Hematopoietic multipotent progenitor cell treated with erythropoietin and hydrocortisone succinate and interleukin-3 and kit ligand, for 8 days (in vitro differentiated cells): ENCODE results near the gene DVL3.
A peak's percentile ranks its signal among the peaks of the same experiment; 100 is the strongest.
"Not testable (repeated sequence)": the region's sequence is repeated elsewhere in the genome, so short reads cannot be mapped to it uniquely, and the experiment has no call there.

Source experiments
- DNase-seq: peaks from one replicate; pipeline ENCODE4 v3.0.0-alpha.2; 2015

The DVL3 gene

DNA sequence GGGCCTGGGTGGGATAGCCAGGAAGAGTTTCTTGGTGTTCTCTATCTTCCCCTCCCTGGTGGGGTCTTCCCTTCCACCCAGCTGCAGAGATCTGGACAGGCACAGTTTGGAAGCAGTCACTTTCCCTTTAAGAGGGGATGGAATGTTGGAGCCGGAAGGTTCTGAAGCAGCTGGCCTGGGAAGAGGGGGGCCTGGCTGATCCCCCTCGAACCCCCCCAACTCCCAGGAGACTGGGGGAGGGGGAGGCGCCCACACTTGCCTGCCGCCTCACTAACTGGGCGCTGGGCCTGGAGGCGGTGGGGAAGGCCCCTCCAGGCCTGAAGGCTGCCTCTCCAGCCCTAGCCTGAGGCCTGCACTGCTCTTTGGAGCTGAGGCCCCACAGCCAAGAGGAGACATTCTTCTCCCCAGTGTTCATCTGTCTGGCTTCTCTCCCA, 1.4 kb downstream of the DVL3 start:
- DNase-seq: no peak

DNA sequence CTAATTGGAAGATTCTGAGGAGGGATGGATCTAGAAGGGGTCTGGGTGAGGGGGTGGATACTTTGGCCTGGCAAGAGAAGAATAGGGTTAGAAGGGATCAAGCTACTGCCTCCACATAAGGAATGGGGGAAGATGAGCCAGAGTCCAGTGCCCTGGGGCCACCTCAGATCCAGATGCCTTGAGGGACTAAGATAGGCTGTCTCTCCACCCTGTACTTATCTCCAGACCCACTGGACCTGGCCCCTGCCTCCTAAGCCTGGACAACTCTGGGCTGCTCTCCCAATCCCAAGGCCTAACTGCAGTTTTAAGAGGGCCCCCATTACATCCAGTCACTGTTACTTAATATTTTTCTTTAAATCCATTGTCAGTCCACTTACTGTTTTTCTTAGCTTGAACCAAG, 2.0 kb downstream of the DVL3 start:
- no peak for DNase-seq

DNA sequence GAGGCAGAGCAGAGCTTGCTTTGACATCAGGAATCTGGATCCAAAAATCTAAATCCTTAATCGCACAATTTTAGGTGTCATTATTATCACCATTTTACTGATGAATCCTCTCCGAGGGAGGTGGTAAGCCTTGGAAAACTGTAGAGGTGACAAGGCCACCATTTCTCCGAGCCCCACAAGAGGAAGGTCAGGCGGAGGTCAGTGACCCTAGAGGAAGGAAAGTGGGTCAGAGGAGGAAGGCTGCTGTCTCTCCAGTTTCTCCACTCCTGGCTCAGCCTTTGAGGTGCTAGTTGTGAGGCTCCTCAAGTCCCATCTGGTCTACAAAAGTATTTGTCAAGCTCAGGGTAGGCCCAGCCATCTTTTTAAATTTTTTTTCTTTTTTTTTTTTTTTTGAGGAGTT, 3.2 kb downstream of the DVL3 start:
- DNase-seq: no peak

DNA sequence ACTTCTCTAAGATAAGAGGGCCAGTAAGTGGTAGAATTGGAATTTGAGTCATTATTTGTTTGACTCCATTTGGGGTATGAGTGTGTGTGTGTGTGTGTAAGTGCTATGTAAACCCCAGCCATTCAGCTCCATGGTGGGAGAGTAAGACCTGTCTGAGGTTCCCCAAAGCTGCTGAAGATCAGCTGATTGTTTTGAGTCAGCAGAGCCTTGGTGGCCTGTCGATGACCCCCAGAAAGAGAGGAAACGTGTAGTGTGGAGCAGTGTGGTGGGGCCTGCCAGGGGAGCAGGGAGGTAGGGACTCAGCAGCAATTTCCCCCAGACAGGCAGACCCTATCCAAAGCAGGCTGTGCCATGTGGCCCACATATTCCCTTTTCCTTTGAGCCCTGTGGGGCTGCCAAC, 5.3 kb downstream of the DVL3 start:
- DNase-seq: no peak

DNA sequence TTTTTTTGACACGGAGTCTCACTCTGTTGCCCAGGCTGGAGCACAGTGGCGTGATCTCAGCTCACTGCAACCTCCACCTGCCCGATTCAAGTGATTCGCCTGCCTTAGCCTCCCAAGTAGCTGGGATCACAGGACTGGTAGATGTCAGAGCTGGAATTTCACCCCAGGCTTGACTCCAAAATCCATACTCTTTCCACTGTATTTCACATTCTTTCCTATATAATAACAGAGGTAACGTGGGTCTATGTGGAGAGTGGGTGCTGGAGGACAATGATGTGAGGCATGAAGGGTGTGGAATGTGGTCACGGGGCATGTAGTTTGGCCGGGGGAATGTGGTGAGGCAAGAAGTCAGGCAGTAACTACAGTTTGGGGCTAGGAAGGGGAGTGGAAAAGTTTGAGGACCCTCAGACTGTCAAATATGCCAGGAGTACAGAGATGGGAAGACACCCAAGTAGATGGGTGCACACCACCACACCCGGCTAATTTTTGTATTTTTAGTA, 7.4 kb downstream of the DVL3 start:
- DNase-seq: not testable (repeated sequence)

DNA sequence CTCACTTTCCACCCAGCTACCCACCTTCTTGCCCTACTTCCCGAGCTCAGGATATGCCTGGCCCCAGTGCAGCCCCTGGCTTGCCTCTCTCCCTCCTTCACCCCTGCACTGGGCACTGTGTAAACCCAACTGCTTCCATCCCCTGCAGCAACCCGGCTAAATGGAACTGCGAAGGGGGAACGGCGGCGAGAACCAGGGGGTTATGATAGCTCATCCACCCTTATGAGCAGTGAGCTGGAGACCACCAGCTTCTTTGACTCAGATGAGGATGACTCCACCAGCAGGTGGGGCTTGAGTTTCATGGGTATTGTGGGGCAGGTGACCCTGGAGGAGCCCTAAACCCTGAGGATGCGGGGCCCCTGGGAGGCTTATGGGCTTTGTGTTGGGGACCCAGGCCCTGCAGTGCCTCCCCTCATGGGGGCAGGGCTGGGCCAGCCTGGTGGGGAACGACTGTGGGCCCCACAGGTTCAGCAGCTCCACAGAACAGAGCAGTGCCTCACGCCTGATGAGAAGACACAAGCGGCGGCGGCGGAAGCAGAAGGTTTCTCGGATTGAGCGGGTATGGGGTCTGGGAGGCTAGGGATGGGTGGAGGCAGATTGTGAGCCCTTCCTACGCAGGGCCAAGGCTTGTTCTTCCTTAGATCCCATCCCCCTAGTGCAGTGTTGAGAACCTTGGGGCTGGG, 9.6 kb downstream of the DVL3 start:
- no peak for DNase-seq

DNA sequence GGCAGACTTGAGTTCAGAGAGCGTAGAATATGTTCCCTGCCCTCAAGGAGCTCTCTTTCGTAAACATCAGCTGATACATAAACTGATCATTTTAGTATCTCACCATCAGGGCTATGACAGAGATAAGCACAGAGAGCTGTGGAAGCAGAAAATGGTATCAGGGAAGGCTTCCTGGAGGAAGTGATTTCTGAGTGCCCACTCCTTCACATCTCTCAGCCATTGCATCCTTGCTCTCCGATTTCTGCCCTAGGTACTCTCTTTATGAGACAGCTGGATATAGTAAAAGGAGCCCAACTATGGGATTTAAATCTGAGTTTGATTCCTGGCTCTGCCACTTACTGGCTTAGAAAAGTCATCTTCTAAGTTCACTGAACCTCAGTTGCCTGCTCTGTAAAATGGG, 10.4 kb downstream of the DVL3 start:
- DNase-seq: no peak

DNA sequence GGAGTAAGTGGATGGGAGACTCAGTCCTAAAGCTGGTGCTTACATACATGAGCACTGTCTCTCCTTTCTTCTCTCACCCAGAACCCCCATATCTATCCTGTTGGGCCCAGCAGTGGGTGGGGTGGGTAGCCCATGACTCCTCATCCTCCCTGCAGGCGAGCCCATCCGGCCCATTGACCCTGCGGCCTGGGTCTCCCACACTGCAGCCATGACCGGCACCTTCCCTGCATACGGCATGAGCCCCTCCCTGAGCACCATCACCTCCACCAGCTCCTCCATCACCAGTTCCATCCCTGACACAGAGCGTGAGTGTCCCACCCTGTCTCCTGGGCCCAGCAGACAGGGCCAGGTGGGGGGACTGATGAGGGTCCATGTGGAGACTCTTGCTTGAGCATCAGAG, 11.5 kb downstream of the DVL3 start:
- DNase-seq: no peak

DNA sequence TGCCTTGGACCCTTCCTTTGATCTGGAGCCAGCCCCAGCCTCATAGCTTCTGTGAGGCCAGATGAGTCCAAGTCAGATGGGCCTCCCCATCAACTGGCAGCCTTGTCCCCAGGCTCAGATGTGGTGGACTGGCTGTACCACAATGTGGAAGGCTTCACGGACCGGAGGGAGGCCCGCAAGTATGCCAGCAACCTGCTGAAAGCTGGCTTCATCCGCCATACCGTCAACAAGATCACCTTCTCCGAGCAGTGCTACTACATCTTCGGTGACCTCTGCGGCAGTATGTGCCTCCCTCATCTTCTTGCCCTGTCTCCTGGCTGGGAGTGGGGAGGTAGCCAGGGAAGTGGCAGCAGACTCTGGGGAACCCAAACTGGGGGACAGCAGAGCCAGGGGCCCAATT, 12.6 kb downstream of the DVL3 start:
- DNase-seq: no peak

DNA sequence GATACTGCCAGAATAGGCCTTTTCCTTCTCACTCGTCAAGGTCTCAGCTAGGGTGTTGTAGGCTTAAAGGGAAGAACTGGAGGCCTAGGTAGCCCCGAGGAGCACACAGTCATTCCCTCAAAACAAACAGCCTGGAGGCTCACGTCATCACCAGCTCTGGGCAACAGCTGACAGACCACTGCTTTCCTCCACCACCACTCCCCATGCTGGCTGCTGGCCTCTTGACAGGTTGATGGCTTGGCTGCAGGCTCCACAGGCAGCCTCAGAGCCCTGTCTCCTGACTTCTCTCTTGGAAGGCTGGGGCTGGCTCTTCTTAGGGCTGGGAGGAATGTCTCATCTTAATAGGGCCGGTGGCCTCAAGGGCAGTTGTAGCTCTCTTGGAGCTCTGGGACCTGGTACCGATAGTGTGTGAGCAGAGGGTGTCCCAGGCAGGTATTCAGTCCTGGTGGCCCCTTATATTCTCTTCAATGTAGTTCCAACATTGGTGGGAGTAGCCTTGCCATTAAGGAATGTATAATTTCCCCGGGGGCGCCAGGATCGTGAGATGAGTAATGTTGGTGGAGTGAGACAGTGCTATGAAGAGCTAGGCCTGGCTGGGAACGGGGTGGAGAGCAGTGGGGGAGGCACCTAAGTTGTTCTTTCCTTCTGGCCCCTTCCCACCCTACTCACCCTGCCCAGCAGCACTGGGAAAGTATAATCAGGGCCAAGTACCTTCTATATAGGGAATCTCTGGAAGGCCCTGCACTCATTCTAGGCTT, 13.4 kb downstream of the DVL3 start:
- DNase-seq: no peak

DNA sequence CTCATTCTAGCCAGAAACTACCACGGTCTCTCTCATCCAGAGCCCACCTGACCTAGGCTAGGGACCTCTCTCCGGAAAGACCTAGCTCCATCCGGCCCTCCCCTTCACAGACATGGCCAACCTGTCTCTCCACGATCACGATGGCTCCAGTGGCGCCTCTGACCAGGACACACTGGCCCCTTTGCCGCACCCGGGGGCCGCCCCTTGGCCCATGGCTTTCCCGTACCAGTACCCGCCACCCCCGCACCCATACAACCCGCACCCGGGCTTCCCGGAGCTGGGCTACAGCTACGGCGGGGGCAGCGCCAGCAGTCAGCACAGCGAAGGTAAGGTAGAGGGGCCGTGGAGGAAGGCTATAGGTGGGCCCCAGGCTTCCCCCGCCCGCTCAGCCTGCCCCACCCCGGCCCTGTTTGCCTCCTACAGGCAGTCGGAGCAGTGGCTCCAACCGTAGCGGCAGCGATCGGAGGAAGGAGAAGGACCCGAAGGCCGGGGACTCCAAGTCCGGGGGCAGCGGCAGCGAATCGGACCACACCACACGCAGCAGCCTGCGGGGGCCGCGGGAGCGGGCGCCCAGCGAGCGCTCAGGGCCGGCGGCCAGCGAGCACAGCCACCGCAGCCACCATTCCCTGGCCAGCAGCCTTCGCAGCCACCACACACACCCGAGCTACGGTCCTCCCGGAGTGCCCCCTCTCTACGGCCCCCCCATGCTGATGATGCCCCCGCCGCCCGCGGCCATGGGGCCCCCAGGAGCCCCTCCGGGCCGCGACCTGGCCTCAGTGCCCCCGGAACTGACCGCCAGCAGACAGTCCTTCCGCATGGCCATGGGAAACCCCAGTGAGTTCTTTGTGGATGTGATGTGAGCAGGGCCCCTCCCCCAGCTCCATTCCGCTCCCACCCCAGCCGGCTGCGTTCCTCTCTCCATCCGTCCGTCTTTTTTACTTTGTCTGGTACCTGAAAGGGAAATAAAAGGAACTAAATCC, 15.0 kb downstream of the DVL3 start:
- no peak for DNase-seq

DNA sequence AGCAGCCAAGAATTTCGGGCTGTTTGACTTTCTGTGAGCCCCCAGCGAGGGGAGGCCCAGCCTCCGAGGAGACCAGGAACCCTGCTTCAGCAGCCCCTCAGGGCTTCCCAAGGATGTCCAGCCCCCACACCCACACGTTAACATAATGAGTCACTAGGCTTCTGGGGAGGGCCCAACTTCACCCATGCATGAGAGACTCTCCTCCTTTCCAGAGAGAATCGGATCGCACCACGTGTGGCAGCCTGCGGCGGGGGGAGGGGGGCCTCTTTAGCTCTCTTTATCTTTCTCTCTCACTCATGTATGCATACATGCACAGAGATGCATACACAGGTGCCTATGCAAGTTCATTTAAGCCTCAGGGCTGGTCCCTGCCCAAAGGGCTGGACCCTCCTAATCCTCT, 16.4 kb downstream of the DVL3 start:
- DNase-seq: no peak

DNA sequence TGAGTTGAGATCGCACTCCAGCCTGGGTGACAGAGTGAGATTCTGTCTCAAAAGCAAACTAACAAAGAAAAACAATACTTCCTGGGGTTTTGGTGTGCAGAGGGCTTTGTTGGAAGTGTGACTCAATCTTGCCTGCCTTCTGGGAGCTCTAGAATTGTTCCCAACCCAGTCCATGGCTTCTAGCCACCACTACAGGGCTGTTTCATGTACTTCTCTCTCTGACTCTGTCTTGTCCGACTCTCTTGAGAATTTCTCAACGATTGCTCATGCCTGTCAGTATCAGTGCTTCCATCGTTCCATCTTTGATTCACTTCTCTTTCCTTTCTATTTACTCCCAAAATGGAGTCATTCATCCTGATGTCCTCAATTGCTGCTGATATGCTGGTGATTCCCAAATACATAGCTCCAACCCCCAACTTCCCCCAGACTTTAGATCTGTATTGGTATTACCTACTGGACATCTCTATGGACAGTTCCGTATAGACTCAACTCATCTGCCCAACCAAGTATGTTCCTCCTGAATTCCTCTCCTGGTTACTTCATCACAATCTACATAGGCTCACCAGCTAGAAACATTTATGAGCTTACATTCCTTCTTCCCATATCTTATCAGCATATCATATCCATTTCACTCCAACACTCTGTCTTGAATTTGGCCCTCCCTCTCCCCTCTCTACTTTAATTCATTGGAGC, 17.6 kb downstream of the DVL3 start:
- no peak for DNase-seq

DNA sequence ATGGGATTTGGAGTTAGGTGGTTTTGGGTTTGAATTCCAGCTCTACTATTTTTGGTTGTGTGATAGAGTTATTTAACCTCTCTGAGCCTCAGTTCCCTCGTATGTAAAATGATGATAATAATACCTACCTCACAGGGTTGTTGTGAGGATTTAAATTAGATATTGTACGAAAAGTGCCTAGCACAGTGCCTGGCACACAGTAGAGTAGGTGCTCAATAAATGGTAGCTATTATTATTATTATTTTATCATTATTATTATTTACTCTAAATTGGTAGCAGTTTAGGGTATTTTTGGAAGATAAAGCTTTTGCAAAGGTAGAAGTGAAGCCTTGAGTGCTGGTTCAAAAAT, 18.2 kb downstream of the DVL3 start:
- no peak for DNase-seq

DNA sequence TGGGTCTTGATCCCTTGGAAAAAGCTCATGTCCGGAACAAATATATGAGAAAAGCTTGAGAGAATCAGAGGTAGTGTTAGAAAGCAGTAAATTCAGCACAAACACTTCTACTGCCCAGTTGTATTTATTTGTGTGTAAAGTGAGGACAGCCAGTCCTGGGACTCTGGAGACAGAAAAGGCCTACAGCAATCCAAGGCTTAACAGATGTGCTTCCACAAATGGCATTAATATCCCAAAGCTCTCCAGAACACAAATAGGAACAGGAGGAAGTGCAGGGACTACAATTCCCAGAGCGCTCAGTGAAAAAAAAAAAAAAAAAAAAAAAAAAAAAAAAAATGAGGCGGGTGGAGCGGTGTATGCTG, 19.1 kb downstream of the DVL3 start:
- no peak for DNase-seq

DNA sequence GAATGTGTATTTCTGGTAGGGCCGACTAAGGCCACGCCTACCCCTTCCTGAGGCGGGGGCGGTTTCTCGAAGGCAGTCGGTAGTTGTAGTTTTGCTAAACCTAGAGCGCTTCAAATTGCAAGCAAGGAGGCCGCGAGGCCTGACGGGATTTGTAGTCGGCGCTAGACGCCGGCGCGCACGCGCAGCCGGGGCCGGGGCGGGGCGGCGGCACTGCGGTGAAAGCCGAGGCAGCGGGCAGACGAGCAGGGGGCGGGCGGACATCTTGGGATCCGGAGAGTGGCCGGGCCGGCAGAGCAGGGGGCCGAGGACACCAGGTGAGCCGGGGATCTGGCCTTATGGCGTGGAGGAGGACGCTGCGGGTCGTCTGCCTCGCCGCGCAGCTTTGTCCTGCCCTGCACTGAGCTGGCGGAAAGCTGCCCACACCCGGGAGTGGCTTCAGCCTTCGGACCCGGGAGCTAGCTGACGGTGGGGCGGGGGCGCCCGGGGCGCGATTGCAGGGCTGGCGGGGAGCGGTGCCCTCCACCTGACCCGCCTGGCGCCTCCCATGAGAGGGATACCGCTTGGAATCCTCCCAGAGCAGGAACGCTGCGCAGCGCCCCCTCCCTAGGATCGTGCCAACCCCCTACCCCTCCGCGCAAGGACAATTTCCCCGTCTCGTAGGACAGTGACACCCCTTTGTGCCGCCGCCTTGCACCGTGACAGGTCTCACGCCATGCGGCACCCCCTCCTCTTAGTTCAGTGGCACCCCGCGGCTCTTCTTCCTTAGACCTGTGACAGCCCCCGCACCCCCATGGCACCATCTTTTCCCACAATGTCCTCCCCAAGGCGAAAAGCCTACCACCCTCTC, 19.7 kb downstream of the DVL3 start, which contains the start of gene AP2M1:
Gene AP2M1 (plus strand): TSS at position 210 of the 847 bp plus-strand sequence. CDS start 2,139 bp downstream, outside the sequence.
- DNase-seq: peak; percentile 99

DNA sequence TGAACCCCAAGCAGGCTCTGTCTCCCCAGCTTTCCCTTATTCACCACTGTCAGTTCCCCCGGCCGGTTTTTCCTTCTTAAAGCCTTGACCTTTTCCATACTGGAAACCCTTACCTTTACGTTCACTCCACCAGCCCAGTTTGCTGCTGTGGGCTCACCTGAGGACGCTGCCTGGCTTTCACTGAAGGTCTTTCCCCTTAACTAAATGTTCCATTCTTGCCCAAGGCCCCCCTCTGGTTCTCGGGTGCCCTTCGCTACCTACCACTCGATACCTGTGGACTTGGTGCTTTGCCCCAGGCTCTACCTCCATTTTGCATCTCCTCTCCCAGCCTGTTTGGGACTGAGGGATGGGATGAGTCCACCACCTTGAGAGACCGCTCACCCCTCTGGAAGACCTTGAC, 20.3 kb downstream of the DVL3 start:
- no peak for DNase-seq

DNA sequence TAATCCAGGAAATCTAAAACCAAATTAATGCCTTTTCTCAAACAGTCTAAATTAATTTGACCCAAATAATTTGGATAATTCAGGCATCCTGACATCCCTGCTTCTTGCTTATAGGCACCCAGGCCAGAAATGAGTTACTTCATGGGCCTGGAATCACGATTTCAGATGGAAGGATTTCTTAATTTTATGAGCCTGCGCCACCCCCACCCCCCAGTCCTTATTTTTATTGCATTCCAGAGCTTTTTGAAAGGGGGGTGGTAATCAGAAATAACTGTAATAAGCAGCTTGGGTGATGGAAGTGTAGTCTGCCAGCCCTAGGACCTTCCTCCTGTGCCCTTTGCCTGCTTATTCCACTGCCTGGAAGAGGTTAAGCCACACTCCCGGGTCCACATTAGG, 20.8 kb downstream of the DVL3 start:
- DNase-seq: no peak

DNA sequence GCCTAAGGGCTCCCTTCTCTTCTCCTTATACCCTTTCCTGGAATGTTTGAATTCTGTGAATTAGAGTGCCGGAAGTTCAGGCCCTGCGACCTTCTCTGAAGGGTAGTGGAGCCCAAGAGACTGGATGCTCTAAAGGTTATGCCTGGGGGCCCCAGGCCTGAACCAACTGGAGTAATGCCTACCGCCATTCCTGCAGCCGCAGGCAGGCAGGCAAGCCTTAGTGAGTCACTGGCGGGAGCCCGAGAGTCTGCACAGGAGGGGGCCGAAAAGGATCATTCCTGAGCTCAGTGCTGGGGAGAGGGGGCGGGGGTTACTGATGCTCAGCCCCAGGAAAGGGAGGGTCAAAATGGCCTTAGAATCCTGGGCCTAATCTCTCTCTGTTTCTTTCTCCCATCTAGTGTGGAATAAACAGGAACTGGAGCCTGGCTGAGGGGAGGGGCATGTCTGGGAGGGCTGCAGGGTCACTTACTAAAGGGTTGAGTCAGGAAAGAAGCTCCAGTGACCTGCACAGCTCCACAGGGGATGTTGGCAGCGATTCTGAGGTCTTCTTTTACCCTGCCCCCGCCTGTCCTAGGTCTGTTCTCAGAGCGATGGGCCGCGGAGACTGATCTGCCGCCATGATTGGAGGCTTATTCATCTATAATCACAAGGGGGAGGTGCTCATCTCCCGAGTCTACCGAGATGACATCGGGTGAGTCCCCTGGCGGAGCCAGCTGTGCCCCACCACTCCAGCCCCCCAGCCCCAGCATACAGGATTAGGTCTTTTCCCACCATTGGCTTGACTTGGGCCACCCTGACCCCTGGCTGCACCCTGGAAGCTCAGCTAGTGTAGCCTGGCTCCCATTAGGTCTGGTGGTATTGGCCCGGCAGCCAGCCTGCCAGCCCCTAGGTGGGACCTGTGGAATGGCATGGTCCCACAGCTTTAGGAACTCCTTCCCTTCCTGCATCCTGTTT, 21.5 kb downstream of the DVL3 start:
- peak; percentile 60 for DNase-seq

DNA sequence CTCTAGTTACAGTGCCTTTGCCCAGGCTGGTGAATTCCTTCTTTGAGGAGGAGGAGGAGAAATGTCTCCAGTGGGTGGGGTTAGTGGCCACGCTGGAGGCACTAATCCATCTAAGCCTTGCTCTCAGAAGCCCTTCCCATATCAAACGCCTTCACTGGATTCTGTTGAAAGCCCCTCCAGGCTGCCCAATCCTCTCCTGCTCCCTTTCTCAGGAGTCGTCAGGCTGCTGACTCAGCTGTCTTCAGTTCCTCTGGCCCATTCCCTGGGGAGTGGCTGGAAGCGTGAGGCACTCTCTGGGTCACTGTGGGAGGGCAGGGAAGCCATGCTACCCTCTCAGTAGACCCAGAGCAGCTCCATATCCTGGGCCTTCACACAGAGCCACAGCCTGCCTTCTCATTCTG, 22.2 kb downstream of the DVL3 start:
- DNase-seq: no peak
